CD8-positive, alpha-beta memory T cell (primary cell): ENCODE measurements around the gene DISP2. TPM values are rescaled to one million over a fixed set of nuclear protein-coding genes. Genes with fewer than 3 reads are reported as not detected.

ENCODE experiments used
- CTCF ChIA-PET: fragments of 350-600 bp; sonication (Branson Sonifier 250); formaldehyde crosslinking; loops from one replicate; lab custom pipeline; 2021; ENCODE audit warnings: antibody characterized with exemption; lab: Charles Lee
- POLR2A ChIA-PET: fragments of 350-600 bp; sonication (Branson Sonifier 250); formaldehyde crosslinking; loops from one replicate; lab custom pipeline; 2021; ENCODE audit warnings: antibody characterized with exemption; lab: Charles Lee
- DNase-seq, 5 donors: peaks; one replicate each; pipeline versions ENCODE4 v3.0.0 to v3.0.0-alpha.2; 2020 to 2022; ENCODE audit warnings: mixed read lengths in 1 of 5
- H3K27ac ChIP-seq: one replicate; pipeline ENCODE4 v1.7.0; 2013; ENCODE audit warnings: low read depth, mild to moderate bottlenecking, low read length, moderate library complexity
- H3K27me3 ChIP-seq: 2 replicates; pipeline ENCODE4 v1.7.0; 2013; ENCODE audit warnings: low read length, mild to moderate bottlenecking; ENCODE audit not compliant: insufficient read depth, poor library complexity, severe bottlenecking
- H3K36me3 ChIP-seq: 2 replicates; pipeline ENCODE4 v1.7.0; 2013; ENCODE audit warnings: mild to moderate bottlenecking, low read length, moderate library complexity; ENCODE audit not compliant: insufficient read depth
- H3K4me1 ChIP-seq: 2 replicates; pipeline ENCODE4 v1.7.0; 2013; ENCODE audit warnings: mild to moderate bottlenecking, low read length, moderate library complexity; ENCODE audit not compliant: insufficient read depth
- H3K4me3 ChIP-seq: 2 replicates; pipeline ENCODE4 v1.7.0; 2013; ENCODE audit warnings: mild to moderate bottlenecking, low read length
- H3K9me3 ChIP-seq: 2 replicates; pipeline ENCODE4 v1.7.0; 2013; ENCODE audit warnings: mild to moderate bottlenecking, low read length
- H3K27ac Mint-ChIP-seq, 8 donors: one replicate each; pipeline ENCODE4 v1.8.0; 2020 to 2021; ENCODE audit warnings: mixed read lengths in 8 of 8, mild to moderate bottlenecking in 6 of 8, inconsistent platforms in 3 of 8, moderate library complexity in 3 of 8
- H3K27me3 Mint-ChIP-seq, 2 donors: one replicate each; pipeline ENCODE4 v1.8.0; 2020 to 2021; ENCODE audit warnings: mixed read lengths in 2 of 2, mild to moderate bottlenecking in 1 of 2, moderate library complexity in 1 of 2
- H3K36me3 Mint-ChIP-seq, 3 donors: one replicate each; pipeline ENCODE4 v1.8.0; 2020 to 2021; ENCODE audit warnings: mixed read lengths in 3 of 3, inconsistent platforms in 1 of 3, mild to moderate bottlenecking in 1 of 3
- H3K4me1 Mint-ChIP-seq, 3 donors: one replicate each; pipeline ENCODE4 v1.8.0; 2020 to 2021; ENCODE audit warnings: mixed read lengths in 3 of 3, inconsistent platforms in 1 of 3, mild to moderate bottlenecking in 1 of 3
- H3K4me3 Mint-ChIP-seq, 7 donors: one replicate each; pipeline ENCODE4 v1.8.0; 2020 to 2021; ENCODE audit warnings: mixed read lengths in 7 of 7, mild to moderate bottlenecking in 6 of 7, moderate library complexity in 4 of 7, inconsistent platforms in 2 of 7
- H3K9me3 Mint-ChIP-seq, 5 donors: one replicate each; pipeline ENCODE4 v1.8.0; 2020 to 2022; ENCODE audit warnings: mixed read lengths in 5 of 5, mild to moderate bottlenecking in 3 of 5, moderate library complexity in 2 of 5, inconsistent platforms in 1 of 5
- polyA plus RNA-seq: library from polyadenylated mRNA; unstranded; fragments of 300-500 nt; fragmentation: Illumina TruSeq; gene quantifications from one replicate; pipeline ENCODE4 v1.2.3, GENCODE V29; 2021
- total RNA-seq, 2 experiments: library from RNA; stranded (reverse); gene quantifications; one replicate each; pipeline ENCODE4 v1.2.3, GENCODE V29; 2021

DISP2 gene
- total and polyA plus RNA-seq, 3 experiments from 2014 or later = 0.18 to 1.1 (median 1.1) TPM

DNA sequence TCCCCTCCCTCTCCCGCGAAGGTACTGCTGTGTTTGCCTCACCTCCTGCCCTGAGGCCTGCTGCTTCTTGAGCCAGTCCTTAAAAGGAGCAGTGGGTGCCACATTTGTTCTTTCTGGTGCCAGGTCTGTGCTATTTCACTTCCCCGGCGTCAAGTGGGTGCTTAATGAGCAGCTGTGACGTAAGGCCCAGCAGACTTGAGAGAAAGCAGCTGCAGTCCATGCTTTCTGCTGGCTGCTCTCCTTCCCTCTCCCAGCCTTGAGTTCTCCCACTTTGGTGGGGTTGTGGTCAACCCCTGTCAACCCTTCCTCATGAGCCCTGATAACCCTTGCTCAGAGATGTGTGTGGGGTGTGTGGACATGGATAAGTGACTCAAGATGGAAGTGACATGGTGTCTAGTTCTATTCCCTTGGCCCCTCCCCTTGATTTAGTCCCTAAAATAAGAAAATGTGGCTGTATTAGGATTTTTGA, 27.6 kb upstream of the DISP2 start:
- peaks cover 6 to 16% (median 6%) of the 10 kb centered on the region in 3 donors for H3K4me1 Mint-ChIP-seq

DNA sequence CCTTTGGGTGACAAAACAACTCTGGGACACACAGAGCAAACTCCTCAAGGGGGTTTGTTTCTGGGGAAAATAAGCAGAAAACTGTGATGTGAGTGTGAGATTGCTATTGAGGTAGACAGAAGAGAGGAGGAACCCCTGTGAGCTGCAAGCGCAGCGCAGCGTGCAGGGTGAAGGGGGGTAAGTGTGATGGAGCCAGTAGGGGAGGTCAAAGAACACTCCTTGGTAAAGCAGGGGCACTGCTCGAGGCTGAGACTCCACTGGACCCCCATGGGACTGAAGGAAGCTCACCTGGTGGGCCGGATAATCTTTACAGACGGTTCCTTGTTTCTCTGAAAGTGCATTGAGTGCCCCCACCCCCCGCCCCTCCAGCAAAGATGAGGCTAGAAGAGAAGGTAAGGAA, 27.0 kb upstream of the DISP2 start:
- H3K4me1 ChIP-seq = peaks cover 15% of the 10 kb centered on the region
- no peaks in the 10 kb centered on the region for H3K9me3 ChIP-seq
- H3K9me3 Mint-ChIP-seq = peaks cover 0 to 1% (median 0%) of the 10 kb centered on the region in 5 donors
- no peak overlapping the region for H3K27ac Mint-ChIP-seq
- H3K36me3 ChIP-seq = no peaks in the 10 kb centered on the region
- H3K4me1 Mint-ChIP-seq = peaks cover 3 to 12% (median 3%) of the 10 kb centered on the region in 3 donors
- DNase-seq = no peak
- ChIA-PET CTCF (interaction anchor here (1.8 to 9.4 kb wide), 4 partner anchors 8 to 52 kb away, joined by 4 to 83 read pairs (median 15); partner anchors contain the start of gene CCDC9B), POLR2A (no interaction called here)
- H3K27me3 Mint-ChIP-seq = no peaks in the 10 kb centered on the region
- no peaks in the 10 kb centered on the region for H3K36me3 Mint-ChIP-seq
- no peak overlapping the region for H3K4me3 ChIP-seq
- H3K27ac ChIP-seq = peak overlapping the region; percentile 27
- no peaks in the 10 kb centered on the region for H3K27me3 ChIP-seq
- H3K4me3 Mint-ChIP-seq = no peak overlapping the region

More for the DNA sequence above, 27.6 kb upstream of the DISP2 start:
- Histone ChIP-seq H3K9me3 (no peaks in the 10 kb centered on the region), H3K27me3 (no peaks in the 10 kb centered on the region), H3K36me3 (no peaks in the 10 kb centered on the region), H3K4me1 (peaks cover 17% of the 10 kb centered on the region), H3K4me3 (no peak overlapping the region), H3K27ac (peak overlapping the region; percentile 27)
- H3K27me3 Mint-ChIP-seq = no peaks in the 10 kb centered on the region
- POLR2A ChIA-PET = no interaction called here
- H3K27ac Mint-ChIP-seq = no peak overlapping the region
- CTCF ChIA-PET = interaction anchor here (1.0 to 9.4 kb wide), 3 partner anchors 9 to 56 kb away, joined by 3 to 83 read pairs (median 23); partner anchors contain the start of gene CCDC9B
- no peak for DNase-seq
- no peaks in the 10 kb centered on the region for H3K36me3 Mint-ChIP-seq
- H3K9me3 Mint-ChIP-seq = peaks cover 0 to 1% (median 0%) of the 10 kb centered on the region in 5 donors
- H3K4me3 Mint-ChIP-seq = no peak overlapping the region

- no peaks in the 10 kb centered on the region for H3K9me3 ChIP-seq
- Mint-ChIP-seq H3K4me3 (no peak overlapping the region), H3K36me3 (no peaks in the 10 kb centered on the region), H3K27me3 (no peaks in the 10 kb centered on the region), H3K27ac (no peak overlapping the region), H3K9me3 (peaks cover 0 to 1% (median 0%) of the 10 kb centered on the region in 5 donors), H3K4me1 (peaks cover 0 to 7% (median 3%) of the 10 kb centered on the region in 3 donors)
- no peak overlapping the region for H3K4me3 ChIP-seq
- H3K4me1 ChIP-seq = peaks cover 15% of the 10 kb centered on the region
- H3K36me3 ChIP-seq = no peaks in the 10 kb centered on the region
- ChIA-PET CTCF (interaction anchor here (0.9 to 9.4 kb wide), 8 partner anchors 8 to 58 kb away, joined by 3 to 83 read pairs (median 4); partner anchors contain the start of genes CCDC9B, INAFM2 and PLCB2), POLR2A (interaction anchor here (0.9 kb wide), 1 partner anchor 9 kb away, joined by 3 read pairs; no protein-coding TSS in a partner anchor)
- no peak for DNase-seq
- no peak overlapping the region for H3K27ac ChIP-seq
- H3K27me3 ChIP-seq = no peaks in the 10 kb centered on the region
These were observed 26.4 kb upstream of the DISP2 start for GRCh38 chr15:40331637-40332036.

DNA sequence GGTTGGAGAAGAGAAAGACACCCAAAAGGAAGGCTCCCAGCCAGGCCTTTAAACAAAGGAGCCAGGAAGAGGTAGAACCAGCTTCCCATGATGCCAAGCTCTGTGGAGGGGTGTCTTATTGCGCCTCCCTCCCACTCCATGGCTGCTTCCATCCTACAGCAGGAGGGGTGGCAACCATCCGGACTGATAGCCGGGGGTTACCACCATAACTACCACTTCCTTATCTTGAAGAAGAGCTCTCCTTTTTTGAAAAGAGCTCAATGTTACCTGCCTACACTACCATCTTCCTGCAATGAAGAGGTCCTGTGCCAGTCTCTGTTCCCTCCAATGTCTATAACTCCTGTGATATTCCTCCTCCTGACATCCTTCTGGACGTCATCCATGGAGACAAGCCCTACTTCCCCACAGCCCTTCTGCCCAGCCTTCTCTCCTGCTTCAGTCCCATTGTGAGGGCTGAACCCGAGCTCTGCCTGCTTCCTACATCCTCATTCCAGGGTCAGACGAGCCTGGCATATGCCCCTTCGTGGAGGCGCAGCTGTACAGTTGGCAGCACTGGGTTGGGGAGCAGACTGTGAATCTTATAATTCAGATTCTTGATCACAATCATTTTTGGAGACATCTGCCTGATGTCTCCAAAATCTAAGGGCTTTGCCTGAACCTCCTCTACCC, 25.8 kb upstream of the DISP2 start:
- H3K36me3 Mint-ChIP-seq = no peaks in the 10 kb centered on the region
- no peak overlapping the region for H3K27ac Mint-ChIP-seq
- H3K36me3 ChIP-seq = no peaks in the 10 kb centered on the region
- H3K4me3 ChIP-seq = no peak overlapping the region
- peaks cover 0 to 1% (median 0%) of the 10 kb centered on the region in 5 donors for H3K9me3 Mint-ChIP-seq
- H3K9me3 ChIP-seq = no peaks in the 10 kb centered on the region
- no peak overlapping the region for H3K4me3 Mint-ChIP-seq
- H3K27ac ChIP-seq = no peak overlapping the region
- DNase-seq = no peak
- no peaks in the 10 kb centered on the region for H3K27me3 ChIP-seq
- H3K4me1 ChIP-seq = peaks cover 15% of the 10 kb centered on the region
- CTCF ChIA-PET = interaction anchor here (0.9 to 9.4 kb wide), 8 partner anchors 7 to 59 kb away, joined by 3 to 83 read pairs (median 4); partner anchors contain the start of genes CCDC9B, INAFM2 and PLCB2
- POLR2A ChIA-PET = interaction anchor here (0.9 kb wide), 1 partner anchor 10 kb away, joined by 3 read pairs; no protein-coding TSS in a partner anchor
- no peaks in the 10 kb centered on the region for H3K27me3 Mint-ChIP-seq
- peaks cover 0 to 6% (median 5%) of the 10 kb centered on the region in 3 donors for H3K4me1 Mint-ChIP-seq

- Mint-ChIP-seq H3K27ac (no peak overlapping the region), H3K4me1 (peaks cover 4 to 12% (median 7%) of the 10 kb centered on the region in 3 donors), H3K4me3 (no peak overlapping the region), H3K9me3 (peaks cover 0 to 1% (median 0%) of the 10 kb centered on the region in 5 donors), H3K27me3 (peaks cover 2 to 4% of the 10 kb centered on the region in 2 donors), H3K36me3 (no peaks in the 10 kb centered on the region)
- ChIA-PET POLR2A (interaction anchor here (1.7 kb wide), 1 partner anchor 8 kb away, joined by 5 read pairs; no protein-coding TSS in a partner anchor), CTCF (interaction anchor here (6.0 to 12.2 kb wide), 2 partner anchors 13 to 22 kb away, joined by 90 to 189 read pairs; partner anchors contain the start of genes INAFM2 and PLCB2)
- Histone ChIP-seq H3K27ac (peak overlapping the region; percentile 31), H3K4me1 (peaks cover 23% of the 10 kb centered on the region), H3K27me3 (no peaks in the 10 kb centered on the region), H3K9me3 (no peaks in the 10 kb centered on the region), H3K4me3 (no peak overlapping the region), H3K36me3 (no peaks in the 10 kb centered on the region)
- peak in 1 of 5 donors; percentile 33 for DNase-seq
These were observed 24.0 kb upstream of the DISP2 start for GRCh38 chr15:40333922-40334492.

DNA sequence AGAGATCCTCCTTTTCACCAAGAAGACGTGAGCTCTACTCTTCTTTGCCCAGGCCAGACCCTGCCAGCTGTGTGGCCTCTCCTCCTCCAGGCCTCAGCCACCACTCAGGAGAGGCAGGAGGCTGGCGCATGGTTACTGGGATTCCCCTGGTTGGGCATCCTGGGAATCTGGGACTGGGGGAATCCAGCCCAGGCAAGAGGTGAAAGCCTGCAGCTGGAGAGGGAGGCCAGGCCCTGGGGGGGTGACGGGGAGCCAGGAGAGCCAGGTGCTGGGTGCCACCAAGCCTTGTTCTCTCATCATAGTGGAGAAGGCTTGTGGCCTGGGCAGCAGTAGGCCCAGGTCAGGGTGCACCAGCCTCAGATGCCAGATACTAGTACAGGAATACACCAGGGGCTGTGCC, 23.5 kb upstream of the DISP2 start:
- no peaks in the 10 kb centered on the region for H3K36me3 Mint-ChIP-seq
- no peaks in the 10 kb centered on the region for H3K36me3 ChIP-seq
- POLR2A ChIA-PET = interaction anchor here (1.7 kb wide), 1 partner anchor 9 kb away, joined by 5 read pairs; no protein-coding TSS in a partner anchor
- H3K4me1 ChIP-seq = peaks cover 23% of the 10 kb centered on the region
- peaks cover 2 to 4% of the 10 kb centered on the region in 2 donors for H3K27me3 Mint-ChIP-seq
- DNase-seq = no peak
- peak overlapping the region; percentile 16 for H3K27ac ChIP-seq
- no peak overlapping the region for H3K4me3 Mint-ChIP-seq
- H3K27me3 ChIP-seq = no peaks in the 10 kb centered on the region
- H3K9me3 ChIP-seq = no peaks in the 10 kb centered on the region
- no peak overlapping the region for H3K4me3 ChIP-seq
- peak overlapping the region in 1 of 8 donors; percentile 33 for H3K27ac Mint-ChIP-seq
- peaks cover 4 to 12% (median 7%) of the 10 kb centered on the region in 3 donors for H3K4me1 Mint-ChIP-seq
- CTCF ChIA-PET = interaction anchor here (1.1 to 12.2 kb wide), 3 partner anchors 13 to 33 kb away, joined by 4 to 189 read pairs (median 90); partner anchors contain the start of genes INAFM2 and PLCB2
- H3K9me3 Mint-ChIP-seq = peaks cover 0 to 1% (median 0%) of the 10 kb centered on the region in 5 donors

- Mint-ChIP-seq H3K27ac (no peak overlapping the region), H3K4me1 (peaks cover 4 to 12% (median 7%) of the 10 kb centered on the region in 3 donors), H3K4me3 (no peak overlapping the region), H3K36me3 (no peaks in the 10 kb centered on the region), H3K9me3 (peaks cover 0 to 1% (median 0%) of the 10 kb centered on the region in 5 donors), H3K27me3 (peaks cover 2 to 4% of the 10 kb centered on the region in 2 donors)
- no peak for DNase-seq
- Histone ChIP-seq H3K4me3 (no peak overlapping the region), H3K36me3 (no peaks in the 10 kb centered on the region), H3K27me3 (no peaks in the 10 kb centered on the region), H3K4me1 (peaks cover 23% of the 10 kb centered on the region), H3K27ac (peak overlapping the region; percentile 16), H3K9me3 (no peaks in the 10 kb centered on the region)
- CTCF ChIA-PET = interaction anchor here (1.1 to 12.4 kb wide), 8 partner anchors 6 to 88 kb away, joined by 3 to 268 read pairs (median 86); partner anchors contain the start of genes INAFM2 and PLCB2
- POLR2A ChIA-PET = interaction anchor here (1.7 kb wide), 1 partner anchor 10 kb away, joined by 5 read pairs; no protein-coding TSS in a partner anchor
These were observed 22.9 kb upstream of the DISP2 start for GRCh38 chr15:40334941-40335795.
